ENCODE data around the gene FAM222A. TPM values are rescaled to one million over a fixed set of nuclear protein-coding genes. Genes with fewer than 3 reads are reported as not detected.

FAM222A gene
- total RNA-seq, 1 experiment from 2014 or later = 3.7 TPM

- Histone ChIP-seq H3K36me3 (ENCODE audit: control insufficient read depth in 1 of 2, insufficient read depth in 2 of 2, low read length in 2 of 2) (no peaks in the 10 kb centered on the region), H3K27me3 (ENCODE audit: insufficient read depth, low read length) (no peaks in the 10 kb centered on the region), H3K9me3 (ENCODE audit: control insufficient read depth in 1 of 2, insufficient read depth in 1 of 2, low read depth in 1 of 2, low read length in 2 of 2) (no peaks in the 10 kb centered on the region), H3K27ac (ENCODE audit: low read depth, low read length) (no peak overlapping the region), H3K9me2 (ENCODE audit: insufficient read depth) (no peaks in the 10 kb centered on the region), H3K4me3 (replicated peaks in 1 of 2; ENCODE audit: low read depth in 1 of 2, low read length in 2 of 2) (no peak overlapping the region), H3K4me2 (ENCODE audit: low read length) (no peak overlapping the region), H4K20me1 (ENCODE audit: insufficient read depth) (no peaks in the 10 kb centered on the region), H2AFZ (ENCODE audit: low read depth, low read length, poor library complexity, severe bottlenecking) (no peak overlapping the region), H3K4me1 (ENCODE audit: control insufficient read depth in 1 of 2, insufficient read depth in 2 of 2, low read length in 2 of 2) (no peaks in the 10 kb centered on the region), H3K79me2 (ENCODE audit: insufficient read depth, low read length) (no peaks in the 10 kb centered on the region), H3K9ac (ENCODE audit: low read length) (no peak overlapping the region)
- TF ChIP-seq YY1 (IDR thresholded peaks at IDR 0.05; ENCODE audit: extremely low read depth, insufficient replicate concordance, low read depth, low read length) = no peak
- intact Hi-C loops (cut with micrococcal nuclease) = no loop called here
- ChIA-PET POLR2A (no interaction called here), RAD21 (ENCODE audit: low non-redundant PET in 1 of 2, low total read pairs in 2 of 2, uncharacterized antibody in 2 of 2, unreplicated experiment in 2 of 2) (no interaction called here), CTCF (no interaction called here)
- no peak for DNase-seq (ENCODE audit: low read depth, low spot score)
- ATAC-seq = no peak
- no TSS peak for BruUV-seq (replicated peaks)
Observed at GRCh38 chr12:109731806-109732205, 18.2 kb downstream of the FAM222A start.

GRCh38 chr12:109732321-109733305 lies 19.0 kb downstream of the FAM222A start:
- no peaks in the 10 kb centered on the region for H3K9me3 ChIP-seq (ENCODE audit: control insufficient read depth in 1 of 2, insufficient read depth in 1 of 2, low read depth in 1 of 2, low read length in 2 of 2)
- H3K27ac ChIP-seq (ENCODE audit: low read depth, low read length) = no peak overlapping the region
- no peak overlapping the region for H3K4me3 ChIP-seq (replicated peaks in 1 of 2; ENCODE audit: low read depth in 1 of 2, low read length in 2 of 2)
- H3K36me3 ChIP-seq (ENCODE audit: control insufficient read depth in 1 of 2, insufficient read depth in 2 of 2, low read length in 2 of 2) = no peaks in the 10 kb centered on the region
- no TSS peak for BruUV-seq (replicated peaks)
- intact Hi-C loops (cut with micrococcal nuclease) = no loop called here
- ATAC-seq (no peak), DNase-seq (ENCODE audit: low read depth, low spot score) (no peak)
- H3K9ac ChIP-seq (ENCODE audit: low read length) = no peak overlapping the region
- no peaks in the 10 kb centered on the region for H3K4me1 ChIP-seq (ENCODE audit: control insufficient read depth in 1 of 2, insufficient read depth in 2 of 2, low read length in 2 of 2)
- ChIA-PET POLR2A (no interaction called here), CTCF (no interaction called here), RAD21 (ENCODE audit: low non-redundant PET in 1 of 2, low total read pairs in 2 of 2, uncharacterized antibody in 2 of 2, unreplicated experiment in 2 of 2) (no interaction called here)
- H4K20me1 ChIP-seq (ENCODE audit: insufficient read depth) = no peaks in the 10 kb centered on the region
- no peak overlapping the region for H2AFZ ChIP-seq (ENCODE audit: low read depth, low read length, poor library complexity, severe bottlenecking)
- TF ChIP-seq YY1 (IDR thresholded peaks at IDR 0.05; ENCODE audit: extremely low read depth, insufficient replicate concordance, low read depth, low read length) (no peak), SIN3A (IDR thresholded peaks at IDR 0.05; ENCODE audit: low read depth) (no peak), ZFX (IDR thresholded peaks at IDR 0.05) (no peak), ZBTB33 (IDR thresholded peaks at IDR 0.05; ENCODE audit: extremely low read depth, insufficient replicate concordance, low read length) (no peak), ELF1 (IDR thresholded peaks at IDR 0.05; ENCODE audit: borderline replicate concordance, low read depth) (no peak), ZNF274 (IDR thresholded peaks at IDR 0.05; ENCODE audit: low read depth, low read length) (no peak), CEBPB (IDR thresholded peaks at IDR 0.05; ENCODE audit: low read depth) (no peak), TCF7L2 (IDR thresholded peaks at IDR 0.05; ENCODE audit: borderline replicate concordance, extremely low read depth, insufficient read depth, insufficient read length) (no peak)
- H3K4me2 ChIP-seq (ENCODE audit: low read length) = no peak overlapping the region
- no peaks in the 10 kb centered on the region for H3K9me2 ChIP-seq (ENCODE audit: insufficient read depth)
- H3K27me3 ChIP-seq (ENCODE audit: insufficient read depth, low read length) = no peaks in the 10 kb centered on the region
- H3K79me2 ChIP-seq (ENCODE audit: insufficient read depth, low read length) = no peaks in the 10 kb centered on the region
